Neural cell (in vitro differentiated cells): ENCODE measurements around the gene WDR33.

Experiments
- EP300 ChIP-seq: fragments of 450-650 bp; conservative IDR thresholded peaks from 2 replicates; pipeline ENCODE4 v1.6.1; 2014; ENCODE audit warnings: antibody characterized with exemption, mild to moderate bottlenecking, moderate library complexity; ENCODE audit not compliant: poor library complexity, severe bottlenecking
- SMC3 ChIP-seq: fragments of 450-650 bp; conservative IDR thresholded peaks from 2 replicates; pipeline ENCODE4 v1.6.1; 2014; ENCODE audit warnings: antibody characterized with exemption, mild to moderate bottlenecking, moderate library complexity; ENCODE audit not compliant: poor library complexity
- TF ChIP-seq, protein P1 (sequence below): IDR thresholded peaks from 2 replicates; pipeline ENCODE4 v1.6.1; 2012; ENCODE audit warnings: borderline replicate concordance
- TF ChIP-seq, protein P2 (sequence below): fragments of 450-650 bp; IDR thresholded peaks from 2 replicates; pipeline ENCODE4 v1.5.1; 2014; ENCODE audit warnings: antibody characterized with exemption, mild to moderate bottlenecking, moderate library complexity; ENCODE audit not compliant: poor library complexity, severe bottlenecking

DNA sequence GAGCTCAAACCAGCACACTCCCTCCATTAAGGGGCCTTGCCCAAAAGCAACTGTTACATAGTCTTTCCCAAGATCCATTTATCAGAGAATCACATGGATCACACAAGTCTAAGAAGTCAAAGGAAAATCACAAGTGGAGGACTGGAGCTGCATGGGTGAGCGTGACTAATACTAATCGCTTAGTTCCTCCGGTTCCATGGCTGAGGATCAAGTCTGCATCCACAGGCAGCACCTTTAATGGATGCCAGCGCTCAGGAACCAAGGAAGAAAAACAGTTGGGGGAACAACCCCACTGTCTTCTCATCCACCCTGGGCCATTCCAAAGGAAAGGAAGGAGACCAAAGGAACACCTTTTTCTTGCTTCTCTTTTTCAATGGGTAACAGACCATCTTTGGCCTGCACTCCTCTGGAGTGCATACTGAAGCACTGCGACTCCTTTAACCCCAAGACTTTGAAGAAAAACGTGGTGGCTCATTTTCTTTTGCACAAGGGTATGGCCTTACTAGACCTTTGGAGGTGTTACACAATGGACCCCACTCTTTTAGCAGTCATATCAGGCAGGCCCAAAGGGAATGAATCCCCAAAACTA, 9.2 kb upstream of the WDR33 start:
- TF ChIP-seq EP300 = no peak
- no peak for TF ChIP-seq SMC3
- TF ChIP-seq, protein P1, sequence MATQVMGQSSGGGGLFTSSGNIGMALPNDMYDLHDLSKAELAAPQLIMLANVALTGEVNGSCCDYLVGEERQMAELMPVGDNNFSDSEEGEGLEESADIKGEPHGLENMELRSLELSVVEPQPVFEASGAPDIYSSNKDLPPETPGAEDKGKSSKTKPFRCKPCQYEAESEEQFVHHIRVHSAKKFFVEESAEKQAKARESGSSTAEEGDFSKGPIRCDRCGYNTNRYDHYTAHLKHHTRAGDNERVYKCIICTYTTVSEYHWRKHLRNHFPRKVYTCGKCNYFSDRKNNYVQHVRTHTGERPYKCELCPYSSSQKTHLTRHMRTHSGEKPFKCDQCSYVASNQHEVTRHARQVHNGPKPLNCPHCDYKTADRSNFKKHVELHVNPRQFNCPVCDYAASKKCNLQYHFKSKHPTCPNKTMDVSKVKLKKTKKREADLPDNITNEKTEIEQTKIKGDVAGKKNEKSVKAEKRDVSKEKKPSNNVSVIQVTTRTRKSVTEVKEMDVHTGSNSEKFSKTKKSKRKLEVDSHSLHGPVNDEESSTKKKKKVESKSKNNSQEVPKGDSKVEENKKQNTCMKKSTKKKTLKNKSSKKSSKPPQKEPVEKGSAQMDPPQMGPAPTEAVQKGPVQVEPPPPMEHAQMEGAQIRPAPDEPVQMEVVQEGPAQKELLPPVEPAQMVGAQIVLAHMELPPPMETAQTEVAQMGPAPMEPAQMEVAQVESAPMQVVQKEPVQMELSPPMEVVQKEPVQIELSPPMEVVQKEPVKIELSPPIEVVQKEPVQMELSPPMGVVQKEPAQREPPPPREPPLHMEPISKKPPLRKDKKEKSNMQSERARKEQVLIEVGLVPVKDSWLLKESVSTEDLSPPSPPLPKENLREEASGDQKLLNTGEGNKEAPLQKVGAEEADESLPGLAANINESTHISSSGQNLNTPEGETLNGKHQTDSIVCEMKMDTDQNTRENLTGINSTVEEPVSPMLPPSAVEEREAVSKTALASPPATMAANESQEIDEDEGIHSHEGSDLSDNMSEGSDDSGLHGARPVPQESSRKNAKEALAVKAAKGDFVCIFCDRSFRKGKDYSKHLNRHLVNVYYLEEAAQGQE = no peak
- TF ChIP-seq, protein P2, sequence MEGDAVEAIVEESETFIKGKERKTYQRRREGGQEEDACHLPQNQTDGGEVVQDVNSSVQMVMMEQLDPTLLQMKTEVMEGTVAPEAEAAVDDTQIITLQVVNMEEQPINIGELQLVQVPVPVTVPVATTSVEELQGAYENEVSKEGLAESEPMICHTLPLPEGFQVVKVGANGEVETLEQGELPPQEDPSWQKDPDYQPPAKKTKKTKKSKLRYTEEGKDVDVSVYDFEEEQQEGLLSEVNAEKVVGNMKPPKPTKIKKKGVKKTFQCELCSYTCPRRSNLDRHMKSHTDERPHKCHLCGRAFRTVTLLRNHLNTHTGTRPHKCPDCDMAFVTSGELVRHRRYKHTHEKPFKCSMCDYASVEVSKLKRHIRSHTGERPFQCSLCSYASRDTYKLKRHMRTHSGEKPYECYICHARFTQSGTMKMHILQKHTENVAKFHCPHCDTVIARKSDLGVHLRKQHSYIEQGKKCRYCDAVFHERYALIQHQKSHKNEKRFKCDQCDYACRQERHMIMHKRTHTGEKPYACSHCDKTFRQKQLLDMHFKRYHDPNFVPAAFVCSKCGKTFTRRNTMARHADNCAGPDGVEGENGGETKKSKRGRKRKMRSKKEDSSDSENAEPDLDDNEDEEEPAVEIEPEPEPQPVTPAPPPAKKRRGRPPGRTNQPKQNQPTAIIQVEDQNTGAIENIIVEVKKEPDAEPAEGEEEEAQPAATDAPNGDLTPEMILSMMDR = no peak
